HK-2 (cell line): ENCODE results near the gene RBCK1.
A peak's percentile ranks its signal among the peaks of the same experiment; 100 is the strongest.

Source experiments
- DNase-seq: peaks from one replicate; pipeline ENCODE4 v3.0.0-alpha.2; 2018; ENCODE audit not compliant: unreplicated experiment

RBCK1 gene

GRCh38 chr20:418858-419365, 10.8 kb downstream of the RBCK1 start:
- no peak for DNase-seq

- DNase-seq: no peak
These were observed 11.6 kb downstream of the RBCK1 start for GRCh38 chr20:419556-420165.

- no peak for DNase-seq
These were observed 12.1 kb downstream of the RBCK1 start for GRCh38 chr20:420166-420620.

- no peak for DNase-seq
These were observed 12.8 kb downstream of the RBCK1 start for GRCh38 chr20:420721-421574.

- no peak for DNase-seq
These were observed 13.7 kb downstream of the RBCK1 start for GRCh38 chr20:421685-422250.

GRCh38 chr20:426566-426965, 18.5 kb downstream of the RBCK1 start:
- no peak for DNase-seq

- DNase-seq: no peak
These were observed 19.3 kb downstream of the RBCK1 start for GRCh38 chr20:427401-427800.

GRCh38 chr20:427849-428657, 20.0 kb downstream of the RBCK1 start:
- no peak for DNase-seq

- DNase-seq: no peak
These were observed 20.6 kb downstream of the RBCK1 start for GRCh38 chr20:428658-429200.

- DNase-seq: no peak
These were observed 22.2 kb downstream of the RBCK1 start for GRCh38 chr20:430091-430999.

GRCh38 chr20:431012-431904, 23.2 kb downstream of the RBCK1 start:
- DNase-seq: peak; percentile 75

- DNase-seq: no peak
These were observed 24.1 kb downstream of the RBCK1 start for GRCh38 chr20:432208-432607.

- DNase-seq: no peak
These were observed 24.7 kb downstream of the RBCK1 start for GRCh38 chr20:432677-433299.

- DNase-seq: peak; percentile 84
These were observed 25.3 kb downstream of the RBCK1 start for GRCh38 chr20:433300-433975.

GRCh38 chr20:434221-434620, 26.1 kb downstream of the RBCK1 start:
- no peak for DNase-seq

- DNase-seq: no peak
These were observed 26.7 kb downstream of the RBCK1 start for GRCh38 chr20:434661-435419.

GRCh38 chr20:435558-435957, 27.5 kb downstream of the RBCK1 start:
- DNase-seq: no peak

GRCh38 chr20:436476-436875, 28.4 kb downstream of the RBCK1 start:
- DNase-seq: no peak
